ENCODE results near the gene DIS3L2.

GRCh38 chr2:231941673-231942072, 19.8 kb upstream of the DIS3L2 start:
- TF ChIP-seq EZH2 (IDR thresholded peaks at IDR 0.05), result no peak
- no peak for TF ChIP-seq POLR2AphosphoS5 (IDR thresholded peaks at IDR 0.05; ENCODE audit: borderline replicate concordance, low read depth, low read length)
